ENCODE results near the gene CUX1.

DNA sequence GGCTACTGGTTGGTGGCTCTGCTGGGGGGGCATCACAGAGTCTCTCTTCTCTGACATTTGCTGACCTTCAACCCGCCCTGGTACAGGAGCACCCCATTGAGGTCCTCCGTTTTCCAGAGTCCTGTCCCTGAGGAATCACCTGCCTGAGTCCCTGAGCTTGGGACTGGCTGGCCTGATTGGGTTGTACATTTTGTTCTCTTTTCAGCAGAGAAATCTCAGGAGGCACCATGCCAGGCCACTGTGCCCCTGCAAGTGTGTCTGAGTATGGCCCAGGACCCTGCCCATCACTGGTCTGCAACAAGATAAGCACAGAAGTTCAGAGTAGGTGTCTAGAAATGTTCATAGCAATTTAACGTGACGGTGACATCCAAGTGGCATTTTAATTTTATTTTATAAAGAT, 131.2 kb downstream of the CUX1 start:
- TF ChIP-seq YY1 (IDR thresholded peaks at IDR 0.05; ENCODE audit: insufficient read depth, insufficient read length) (no peak), SUZ12 (IDR thresholded peaks at IDR 0.05; ENCODE audit: extremely low read depth, insufficient read depth, insufficient read length) (no peak), ZNF274 (IDR thresholded peaks at IDR 0.05; ENCODE audit: low read depth, low read length) (no peak)

Data from NT2/D1 (cell line).